ENCODE data around the gene TIMD4.
"Not testable (repeated sequence)": the region's sequence is repeated elsewhere in the genome, so short reads cannot be mapped to it uniquely, and the experiment has no call there.

The TIMD4 gene

DNA sequence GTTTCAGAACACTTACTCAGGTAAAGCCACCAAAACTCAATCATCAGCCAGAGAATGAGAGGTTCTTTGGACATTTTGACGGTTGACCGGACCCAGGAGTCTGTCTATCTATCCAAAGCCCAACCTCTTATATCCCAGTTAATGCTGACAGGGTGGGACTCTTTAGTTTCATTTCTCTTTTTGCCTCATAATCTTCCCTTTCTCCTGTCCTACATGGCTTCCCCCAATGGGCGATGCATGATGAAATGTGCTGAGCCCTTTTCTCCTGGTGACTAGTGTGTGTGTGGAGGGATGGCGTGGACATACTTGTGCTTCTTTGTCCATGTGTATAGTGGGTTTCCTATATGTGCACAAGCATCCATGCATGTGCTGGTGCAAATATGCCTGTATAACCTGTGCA is at the start of gene TIMD4:
TSS of gene TIMD4 (minus strand) at position 102 of the 400 bp plus-strand sequence. CDS start at position 74, 28 bp downstream.
- DNase-seq, result no peak

DNA sequence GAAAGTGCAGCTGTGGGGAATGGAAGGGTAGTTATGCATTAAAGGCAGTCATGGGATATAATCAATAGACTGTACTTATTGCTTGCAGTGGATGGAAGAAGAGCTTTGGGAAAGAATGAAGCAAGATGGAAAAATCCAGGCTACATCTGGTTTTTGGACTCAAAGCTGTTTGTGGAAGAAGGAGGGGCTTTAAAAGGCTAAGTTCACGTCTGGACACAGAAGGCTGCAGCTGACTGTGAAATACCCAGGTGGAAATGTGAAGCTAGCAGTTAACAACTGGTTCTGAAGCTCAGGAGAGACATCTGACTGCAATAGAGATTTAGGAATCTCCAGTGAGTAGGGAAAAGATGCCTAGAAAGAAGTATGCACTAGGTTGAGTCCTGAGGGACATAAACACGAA is 43.2 kb upstream of the TIMD4 start:
- DNase-seq, result no peak

DNA sequence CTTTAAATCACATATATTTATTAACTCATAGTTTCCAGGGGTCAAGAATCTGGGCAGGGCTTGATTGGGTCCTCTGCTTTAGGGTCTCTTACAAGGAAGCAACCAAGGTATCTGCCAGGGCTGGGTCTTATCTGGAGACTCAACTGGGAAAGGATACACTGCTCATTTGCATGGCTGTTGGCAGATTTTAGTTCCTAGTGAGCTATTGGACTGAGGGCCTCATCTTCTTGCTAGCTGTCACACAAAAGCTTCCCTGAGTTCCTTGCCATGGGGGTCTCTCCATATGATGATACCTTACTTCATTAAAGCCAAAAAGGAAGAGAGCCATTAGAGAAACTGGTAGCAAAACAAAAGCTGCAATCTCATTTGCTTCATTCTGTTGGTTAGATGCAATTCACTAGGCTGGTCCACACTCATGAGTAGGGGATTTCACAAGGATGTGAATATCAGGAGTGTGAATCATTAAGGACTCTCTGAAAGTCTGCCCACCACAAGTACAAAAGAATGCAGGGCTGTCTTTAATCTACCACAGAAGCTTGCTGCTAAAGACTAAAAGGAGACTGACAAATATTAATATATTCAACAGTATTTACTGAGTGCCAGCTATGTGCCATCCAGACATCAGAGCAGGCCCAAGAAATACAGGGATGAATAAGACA is 42.0 kb upstream of the TIMD4 start:
- no peak for DNase-seq

DNA sequence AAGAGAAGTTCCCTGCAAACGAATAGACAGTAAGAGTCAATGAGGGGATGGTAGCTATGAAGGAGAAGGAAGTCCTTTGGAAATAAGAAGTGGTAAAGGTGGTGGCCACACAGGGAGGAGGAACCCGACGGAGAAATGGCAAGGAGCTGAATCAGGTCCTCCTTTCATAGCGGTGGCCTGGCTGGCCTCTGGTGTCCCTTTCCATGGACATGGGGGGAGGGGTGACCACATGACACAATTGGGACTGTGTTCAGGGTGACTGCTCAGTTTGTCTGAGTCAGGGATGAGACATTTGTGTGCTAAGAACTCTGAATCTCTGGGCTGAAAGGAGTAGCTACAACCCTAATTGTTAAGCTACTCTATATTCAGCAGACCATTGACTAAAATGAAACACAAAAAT is 28.7 kb upstream of the TIMD4 start:
- no peak for DNase-seq

DNA sequence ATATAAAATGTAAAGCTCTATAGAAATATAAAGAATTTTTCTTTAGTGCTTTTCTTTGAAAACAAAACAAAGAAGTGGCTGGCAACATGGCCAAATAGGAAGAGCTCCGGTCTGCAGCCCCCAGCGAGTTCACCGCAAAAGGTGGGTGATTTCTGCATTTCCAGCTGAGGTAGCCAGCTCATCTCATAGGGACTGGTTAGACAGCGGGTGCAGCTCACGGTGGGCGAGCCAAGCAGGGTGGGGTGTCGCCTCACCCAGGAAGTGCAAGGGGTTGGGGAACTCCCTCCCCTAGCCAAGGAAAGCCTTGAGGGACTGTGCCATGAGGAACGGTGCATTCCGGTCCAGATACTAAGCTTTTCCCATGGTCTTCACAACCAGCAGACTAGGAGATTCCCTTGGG is 21.0 kb upstream of the TIMD4 start:
- no peak for DNase-seq

DNA sequence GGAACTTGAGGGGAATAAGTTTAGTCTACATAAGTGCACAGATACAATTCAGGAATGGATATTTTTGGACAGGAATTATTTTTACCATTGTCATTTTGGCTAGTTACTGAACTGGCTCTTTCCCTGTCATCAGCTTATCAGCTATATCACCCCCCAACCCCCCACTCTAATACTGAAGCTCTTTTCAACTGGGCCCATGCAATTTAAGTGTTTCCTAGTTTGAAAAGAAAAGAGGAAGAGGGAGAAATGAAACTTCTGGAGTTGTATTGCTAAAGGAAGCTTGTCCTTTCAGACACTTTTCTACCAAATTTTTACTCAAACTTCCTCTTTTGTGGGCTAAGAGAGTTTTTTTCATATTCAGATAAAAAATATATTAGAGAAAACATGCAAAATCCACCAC is 18.5 kb upstream of the TIMD4 start:
- DNase-seq, result peak; percentile 2

DNA sequence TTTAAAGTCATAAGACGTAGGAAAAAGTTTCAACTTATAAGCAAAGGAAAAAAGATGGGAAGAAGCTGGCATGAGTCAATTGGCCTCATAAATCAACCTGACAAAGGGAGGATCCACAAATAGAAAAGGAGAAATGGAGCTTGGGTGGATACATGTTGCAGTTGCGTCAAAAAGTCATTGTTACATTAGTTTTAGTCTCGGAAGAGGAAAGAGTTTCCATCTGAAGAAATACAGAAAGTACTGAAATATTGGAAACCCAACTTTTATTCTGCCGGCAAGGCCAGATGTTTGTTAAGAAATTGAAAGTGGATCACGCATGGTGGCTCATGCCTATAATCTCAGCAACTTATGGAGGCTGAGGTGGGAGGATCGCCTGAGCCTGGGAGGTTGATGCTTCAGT is 11.3 kb upstream of the TIMD4 start:
- DNase-seq, result no peak

DNA sequence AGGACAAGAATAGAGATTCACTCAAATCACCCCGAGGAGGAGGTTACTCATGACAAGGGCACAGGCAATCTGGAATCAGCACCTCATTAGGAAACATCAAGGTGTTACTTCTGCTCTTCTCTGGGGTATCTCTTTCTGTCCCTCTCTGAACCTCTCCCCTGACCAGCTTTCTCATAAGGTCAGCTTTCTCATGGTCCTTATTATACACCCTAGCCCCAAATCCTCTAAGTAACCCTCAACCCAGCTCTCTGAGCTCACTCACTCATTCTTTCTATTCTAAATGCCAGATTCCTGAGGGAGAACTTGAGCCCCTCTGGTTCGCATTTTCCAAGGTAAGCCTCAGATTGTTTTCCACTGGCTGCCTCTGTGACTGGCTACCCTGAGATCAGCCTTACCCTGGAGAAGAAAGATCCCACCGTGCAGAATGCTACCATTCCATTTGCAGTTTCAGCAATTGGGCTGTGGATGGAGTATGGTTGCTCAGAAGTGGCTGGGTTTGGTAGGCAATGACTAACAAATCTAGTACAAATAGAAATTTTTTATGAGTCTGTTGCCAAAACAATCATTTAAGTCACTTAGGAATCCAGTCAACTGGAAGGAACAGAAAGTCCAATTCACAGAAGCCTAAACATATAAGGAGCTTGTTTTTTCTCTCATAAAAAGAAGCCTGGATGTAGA is 9.0 kb upstream of the TIMD4 start:
- DNase-seq, result no peak

DNA sequence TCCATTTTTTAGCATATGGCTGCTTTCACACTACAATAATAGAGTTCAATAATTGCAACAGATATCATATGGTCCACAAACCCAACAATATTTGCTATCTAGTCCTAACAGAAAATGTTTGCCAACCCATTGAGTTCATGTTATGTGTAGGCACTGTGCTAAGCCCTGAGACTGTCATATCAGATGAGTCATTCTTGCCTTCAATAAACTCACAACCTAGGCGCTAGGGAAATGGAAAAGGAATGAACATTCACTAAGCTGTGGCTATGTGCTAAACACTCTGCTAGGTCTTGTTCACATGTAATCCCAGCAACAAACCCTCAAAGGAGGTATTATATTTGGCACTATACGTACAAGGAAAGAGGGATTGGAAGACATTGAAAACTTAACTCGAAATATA is 8.4 kb upstream of the TIMD4 start:
- no peak for DNase-seq

DNA sequence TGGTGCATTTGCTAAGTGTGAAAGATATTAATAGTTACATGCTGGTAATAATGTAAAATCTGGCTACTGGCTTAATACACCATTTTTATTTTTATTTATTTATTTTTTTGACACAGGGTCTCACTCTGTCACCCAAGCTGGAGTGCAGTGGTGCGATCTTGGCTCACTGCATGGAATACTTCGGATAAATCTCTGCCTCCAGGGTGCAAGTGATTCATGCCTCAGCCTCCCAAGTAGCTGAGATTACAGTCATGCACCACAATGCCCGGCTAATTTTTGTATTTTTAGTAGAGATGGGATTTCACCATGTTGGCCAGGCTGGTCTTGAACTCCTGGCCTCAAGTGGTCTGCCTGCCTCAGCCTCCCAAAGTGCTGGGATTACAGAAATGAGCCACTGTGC is 4.4 kb upstream of the TIMD4 start:
- not testable (repeated sequence) for DNase-seq

DNA sequence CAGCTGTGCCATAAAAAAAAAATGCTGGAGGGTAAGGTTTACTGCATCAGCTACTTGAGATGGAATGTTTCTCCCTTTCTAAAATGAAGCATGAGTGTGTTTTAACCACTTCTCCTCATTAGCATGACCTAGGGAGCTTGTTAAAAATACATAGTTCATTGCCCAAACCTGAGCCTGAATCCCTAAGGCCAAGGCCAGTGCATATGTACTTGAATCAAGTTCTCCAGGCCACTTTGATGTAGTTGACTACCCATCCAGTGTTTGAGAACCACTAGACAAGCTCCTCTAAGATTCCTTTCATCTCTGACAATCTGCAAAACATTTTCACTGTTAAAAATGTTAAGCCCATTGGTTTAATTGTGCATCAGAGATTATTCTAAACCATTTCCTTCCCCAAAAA is 6.7 kb downstream of the TIMD4 start:
- DNase-seq, result no peak

DNA sequence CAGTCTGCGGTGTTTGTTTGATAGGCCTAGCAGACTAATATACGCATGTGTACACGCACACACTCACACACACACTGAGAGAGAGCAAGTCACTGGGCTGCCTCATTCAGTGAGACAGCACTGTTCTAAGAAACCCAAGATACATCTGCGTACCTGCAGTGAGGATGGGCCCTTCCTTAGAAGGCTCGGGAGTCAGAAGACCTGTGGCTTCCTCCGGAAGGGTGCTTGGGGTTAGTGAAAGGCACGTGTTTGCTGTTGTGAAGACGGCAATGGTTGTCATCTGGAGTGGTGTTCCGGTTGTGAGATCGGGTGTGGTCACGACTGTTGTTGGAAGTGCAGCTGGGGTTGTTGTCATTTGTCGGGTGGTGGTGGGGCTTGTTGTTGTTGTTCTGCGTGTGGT is 11.7 kb downstream of the TIMD4 start:
- DNase-seq, result no peak

DNA sequence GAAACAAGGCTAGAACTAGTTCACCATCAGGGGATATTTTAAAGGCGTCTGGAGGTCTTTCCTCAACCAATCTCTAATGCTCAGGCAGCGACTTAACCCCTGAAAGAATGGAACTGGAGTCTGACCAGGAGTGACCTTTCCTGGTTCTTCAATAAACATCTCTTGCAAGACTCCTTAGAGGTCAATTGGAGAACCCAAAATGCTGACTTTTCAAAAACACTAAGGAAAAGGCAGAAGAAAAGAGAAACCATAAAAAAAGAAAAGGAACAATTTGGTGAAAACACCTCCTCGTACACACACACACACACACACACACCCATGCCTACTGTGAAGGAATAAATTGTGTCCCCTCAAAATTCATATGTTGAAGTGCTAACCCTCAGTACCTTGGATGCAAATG is 12.3 kb downstream of the TIMD4 start:
- no peak for DNase-seq

DNA sequence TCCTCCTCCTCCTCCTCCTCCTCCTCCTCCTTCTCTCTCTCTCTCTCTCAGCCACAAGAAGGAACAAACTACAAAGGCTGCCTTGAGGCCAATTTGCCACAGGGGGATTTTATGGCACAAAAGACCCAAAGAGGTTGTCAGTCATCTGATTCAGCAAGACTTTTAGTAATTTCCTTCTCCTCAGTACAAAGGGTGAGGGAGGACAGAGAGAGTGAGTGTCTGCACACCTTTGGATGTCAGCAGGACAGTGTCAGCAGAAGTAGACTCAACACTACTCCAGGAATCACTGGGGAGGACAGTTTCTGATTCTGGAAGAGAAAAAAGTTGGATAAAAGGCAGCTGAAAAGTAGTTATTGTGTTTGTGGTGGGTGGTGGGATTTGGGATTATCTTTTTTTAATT is 13.6 kb downstream of the TIMD4 start:
- no peak for DNase-seq

DNA sequence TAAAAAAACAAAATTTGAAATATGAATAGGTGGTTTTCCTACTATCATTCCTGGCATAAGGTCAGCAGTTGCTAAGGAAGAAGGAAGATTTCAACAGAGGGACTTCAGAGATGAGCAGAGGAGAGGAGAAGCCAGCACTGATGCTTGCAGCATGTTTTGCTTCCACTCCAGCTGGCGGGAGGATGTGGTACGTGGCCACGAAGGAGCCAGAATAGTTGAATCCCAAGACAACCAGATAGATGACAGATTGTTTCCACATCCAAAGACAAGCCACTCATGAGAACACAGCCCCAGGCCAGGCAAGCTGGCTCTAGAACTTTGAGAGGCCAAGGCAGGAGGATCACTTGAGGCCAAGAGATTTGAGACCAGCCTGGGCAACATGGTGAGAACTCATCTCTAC is 15.1 kb downstream of the TIMD4 start:
- no peak for DNase-seq

DNA sequence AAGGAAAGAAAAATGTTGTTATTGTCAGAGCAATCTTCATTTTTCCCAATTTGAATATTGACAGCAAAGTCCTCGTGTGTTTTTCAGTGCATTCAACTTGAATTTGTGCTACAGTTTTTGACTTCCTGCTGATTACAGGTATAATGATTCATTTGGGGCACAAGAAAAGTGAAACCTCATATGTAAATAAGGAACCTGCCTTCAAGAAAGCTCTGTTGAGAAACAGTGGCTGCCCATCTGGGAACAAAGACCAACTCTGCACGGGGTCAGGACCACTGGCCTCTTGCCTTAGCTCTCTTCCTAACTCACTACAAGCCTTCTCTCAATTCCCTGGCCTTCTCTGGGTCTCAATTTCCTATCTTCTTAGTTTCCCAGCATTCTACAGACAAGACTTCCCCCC is 21.0 kb downstream of the TIMD4 start:
- no peak for DNase-seq

DNA sequence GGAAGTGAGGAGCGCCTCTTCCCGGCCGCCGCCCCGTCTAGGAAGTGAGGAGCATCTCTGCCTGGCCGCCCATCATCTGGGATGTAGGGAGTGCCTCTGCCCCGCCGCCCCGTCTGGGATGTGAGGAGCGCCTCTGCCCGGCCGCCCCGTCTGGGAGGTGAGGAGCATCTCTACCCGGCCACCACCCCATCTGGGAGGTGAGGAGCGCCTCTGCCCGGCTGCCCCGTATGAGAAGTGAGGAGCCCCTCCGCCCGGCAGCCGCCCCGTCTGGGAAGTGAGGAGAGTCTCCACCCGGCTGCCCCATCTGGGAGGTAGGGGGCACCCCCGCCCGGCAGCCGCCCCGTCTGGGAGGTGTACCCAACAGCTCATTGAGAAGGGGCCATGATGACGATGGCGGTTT is 22.6 kb downstream of the TIMD4 start:
- DNase-seq, result not testable (repeated sequence)

DNA sequence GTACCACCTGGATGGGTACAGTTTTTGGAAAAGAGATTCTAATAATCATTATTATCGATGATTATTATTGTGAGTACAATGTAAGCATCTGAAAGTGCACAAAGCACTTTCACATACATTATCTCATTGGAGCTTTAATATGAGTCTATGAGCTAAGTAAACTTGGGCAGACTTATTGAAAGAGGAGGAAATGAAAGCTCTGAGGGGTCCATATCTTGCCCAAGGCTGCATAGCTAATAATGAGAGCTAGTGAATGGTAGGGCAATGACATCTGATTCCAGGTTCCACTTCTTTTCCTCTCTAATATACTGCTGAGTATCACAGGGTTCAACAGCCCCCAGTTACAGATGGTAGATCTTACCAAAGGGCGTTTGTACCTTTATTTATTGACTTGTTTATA is 26.1 kb downstream of the TIMD4 start:
- DNase-seq, result no peak

DNA sequence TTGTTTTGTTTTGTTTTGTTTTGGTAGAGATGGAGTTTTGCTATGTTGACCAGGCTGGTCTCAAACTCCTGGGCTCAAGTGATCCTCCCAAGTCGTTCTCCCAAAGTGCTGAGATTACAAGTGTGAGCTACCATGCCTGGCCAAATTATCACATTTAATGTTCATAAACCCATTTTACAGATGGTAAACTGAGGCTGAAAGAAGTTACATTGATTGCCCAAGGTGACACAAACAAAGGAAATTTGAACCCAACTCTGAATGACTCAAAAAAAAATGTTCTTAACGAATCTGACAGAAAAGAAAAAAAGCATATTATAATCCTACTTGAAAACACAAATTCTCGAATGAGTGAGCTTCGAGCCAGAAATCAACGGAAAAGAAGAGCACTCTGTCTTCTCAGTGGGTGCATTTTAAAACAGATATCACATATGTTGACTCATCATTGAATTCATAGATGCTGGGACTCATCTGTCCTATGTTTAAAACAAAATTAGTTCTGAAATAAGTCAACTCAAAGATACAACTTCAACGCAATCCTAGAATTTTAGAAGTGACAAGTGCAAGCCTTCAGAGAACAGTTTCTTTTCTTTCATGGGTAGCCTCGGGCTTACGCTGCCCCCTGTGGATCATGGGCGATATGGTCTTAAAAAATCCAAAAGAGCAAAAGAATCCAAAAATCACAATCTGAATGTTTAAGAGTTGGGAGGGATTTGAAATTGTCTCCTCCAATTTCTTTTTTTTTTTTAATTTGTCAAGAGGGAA is 28.4 kb downstream of the TIMD4 start:
- DNase-seq, result no peak

DNA sequence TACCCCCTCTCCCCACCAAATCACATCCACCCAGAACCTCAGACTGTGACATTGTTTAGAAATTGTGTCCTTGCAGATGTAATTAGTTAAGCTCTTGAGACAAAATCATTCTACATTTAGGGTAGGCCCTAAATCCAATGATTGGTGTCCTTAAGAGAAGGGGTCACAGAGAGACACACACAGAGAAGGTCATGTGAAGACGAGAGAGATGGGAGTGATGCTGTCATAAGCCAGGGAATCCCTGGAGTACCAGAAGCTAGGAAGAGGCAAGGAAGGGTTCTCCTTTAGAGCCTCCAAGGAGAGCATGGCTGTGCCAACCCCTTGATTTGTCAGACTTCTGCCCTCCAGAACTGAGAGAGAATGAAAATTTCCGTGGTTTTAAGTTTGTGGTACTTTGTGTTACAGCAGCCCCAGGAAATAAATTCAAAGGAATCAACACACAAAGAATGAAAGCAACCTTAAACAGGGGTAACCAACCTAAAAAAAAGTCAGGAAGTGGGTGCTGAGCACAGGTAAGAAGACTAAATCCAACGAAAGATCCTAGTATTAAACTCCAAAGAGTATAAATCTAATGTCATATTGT is 33.6 kb downstream of the TIMD4 start:
- DNase-seq, result no peak

DNA sequence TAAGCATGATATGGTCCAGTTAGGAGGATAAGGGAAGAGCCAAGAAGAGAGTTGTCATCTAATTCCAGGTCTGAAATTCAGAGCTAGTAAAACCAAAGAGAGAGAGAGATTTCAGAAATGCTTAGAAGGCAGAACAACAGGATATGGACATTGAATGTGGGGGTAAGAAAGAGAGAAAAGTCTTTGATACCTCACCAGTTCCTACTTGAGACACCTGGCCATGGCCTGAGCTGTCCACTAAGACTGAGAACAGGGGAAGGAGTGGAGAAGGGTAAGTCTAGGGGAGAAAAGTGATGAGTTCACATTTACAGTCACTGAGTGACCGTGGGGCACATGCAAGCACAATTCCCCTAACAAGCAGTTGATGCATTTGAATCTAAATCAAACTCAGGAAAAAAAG is 35.5 kb downstream of the TIMD4 start:
- no peak for DNase-seq

DNA sequence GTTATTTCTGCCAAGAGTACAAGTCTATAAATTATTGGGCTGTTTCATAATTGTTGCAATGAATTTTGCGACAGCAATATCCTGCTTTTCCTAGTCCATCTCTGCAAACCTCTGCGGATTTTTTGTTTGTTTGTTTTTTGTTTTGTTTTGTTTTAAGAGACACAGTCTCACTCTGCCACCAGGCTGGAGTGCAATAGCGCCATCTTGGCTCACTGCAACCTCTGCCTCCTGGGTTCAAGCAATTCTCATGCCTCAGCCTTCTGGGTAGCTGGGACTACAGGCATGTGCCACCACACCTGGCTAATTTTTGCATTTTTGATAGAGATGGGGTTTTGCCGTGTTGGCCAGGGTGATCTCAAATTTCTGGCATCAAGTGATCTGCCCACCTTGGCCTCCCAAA is 37.3 kb downstream of the TIMD4 start:
- not testable (repeated sequence) for DNase-seq

DNA sequence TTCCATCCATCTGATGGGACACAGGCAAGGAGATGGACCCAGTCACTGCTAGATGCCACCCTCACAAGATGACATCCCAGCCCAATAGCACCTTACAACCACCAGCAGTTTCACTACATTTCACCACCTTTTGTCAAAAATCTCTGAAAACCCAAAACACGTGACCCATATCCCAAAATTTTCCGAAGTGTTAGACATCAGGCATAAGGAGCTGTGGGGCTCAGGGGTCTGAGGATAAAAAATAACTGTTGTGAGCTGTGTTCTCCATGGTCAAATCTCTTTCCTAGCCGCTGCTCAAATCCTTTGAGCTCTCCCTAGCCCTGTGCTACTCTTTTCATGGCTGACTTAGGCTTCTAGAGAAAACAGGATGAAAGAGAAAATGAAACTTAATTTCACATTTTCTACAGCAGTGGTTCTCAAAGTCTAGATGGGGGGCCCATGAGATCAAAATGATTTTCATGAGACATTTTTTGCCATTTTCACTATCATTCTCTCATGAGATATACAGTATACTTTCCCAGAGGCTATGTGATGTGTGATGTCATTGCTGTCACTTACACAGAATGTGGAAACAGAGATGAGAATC is 40.7 kb downstream of the TIMD4 start:
- DNase-seq, result no peak

Measured in GF-D8 (cell line).